GM18873 (cell line): ENCODE measurements around the gene SLC6A12.

ENCODE experiments used
- ATAC-seq: cut with Tn5 transposase; IDR thresholded peaks from one replicate; pipeline ENCODE4 v1.9.1; 2021; ENCODE audit warnings: mild to moderate bottlenecking, moderate library complexity, moderate number of reproducible peaks; ENCODE audit not compliant: unreplicated experiment, low FRiP score

Gene SLC6A12

GRCh38 chr12:168763-169525 lies 45.0 kb downstream of the SLC6A12 start:
- ATAC-seq = no peak

DNA sequence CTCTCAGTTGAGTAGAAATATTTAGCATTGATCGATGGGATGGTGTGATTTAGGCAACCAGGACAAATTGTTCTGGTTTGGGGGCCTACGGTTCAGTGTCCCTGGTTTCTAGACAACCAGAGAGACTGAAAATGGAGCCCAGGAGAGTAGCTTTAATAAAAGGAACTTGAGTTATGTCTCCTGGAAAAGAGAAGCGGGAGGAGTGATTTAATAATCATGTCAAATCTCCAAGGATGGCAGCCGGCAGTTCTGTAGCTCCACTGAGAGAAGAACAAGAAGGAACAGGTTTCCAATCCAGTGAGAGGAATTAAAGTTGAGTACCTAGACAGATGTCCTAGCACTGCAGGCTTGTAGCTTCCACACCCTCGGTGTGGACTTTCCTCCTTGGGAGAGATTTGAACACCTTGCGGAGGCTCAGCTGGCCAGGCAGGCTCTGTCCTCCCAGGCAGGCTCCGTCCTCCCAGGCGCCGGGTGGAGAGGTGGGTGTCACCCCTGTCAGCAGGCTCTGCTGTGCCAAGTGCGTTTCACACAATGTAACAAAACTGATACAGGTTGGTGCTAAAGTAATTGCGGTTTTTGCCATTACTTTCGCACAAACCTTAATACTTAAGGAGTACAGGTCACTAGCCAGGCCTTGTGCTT lies 45.9 kb downstream of the SLC6A12 start:
- ATAC-seq = no peak

DNA sequence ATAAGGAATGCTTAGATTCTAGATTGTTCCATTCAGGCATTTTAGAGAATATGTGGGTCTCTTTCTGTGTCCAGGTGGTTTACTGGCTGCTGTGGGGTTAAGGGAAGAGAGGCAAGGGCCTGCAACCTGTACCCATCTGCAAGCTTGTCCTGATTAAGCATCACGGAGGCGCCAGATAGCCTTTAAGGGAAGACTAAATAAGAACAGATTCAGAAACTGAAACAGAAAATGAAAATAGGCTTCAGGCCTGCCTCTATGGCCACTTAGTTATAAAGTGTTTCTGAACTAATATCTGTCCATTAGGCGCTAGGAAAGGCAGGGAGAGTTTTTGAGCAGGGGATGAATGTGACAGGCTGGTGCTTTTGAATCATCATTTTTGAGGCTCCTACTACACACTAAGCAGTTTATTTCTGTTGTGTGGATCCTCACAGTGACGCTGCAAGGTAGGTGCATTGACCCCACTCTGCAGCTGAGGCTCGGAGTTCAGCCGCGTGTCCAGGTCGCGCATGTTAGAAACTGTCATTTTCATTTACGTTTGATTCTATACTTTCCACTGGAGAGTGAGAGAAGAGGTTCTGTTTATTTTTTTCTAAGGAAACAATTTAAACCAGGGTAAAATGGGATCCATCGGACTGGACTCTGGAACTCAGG lies 47.4 kb downstream of the SLC6A12 start:
- ATAC-seq = no peak

- ATAC-seq = no peak
Measured at GRCh38 chr12:165862-166368, 48.0 kb downstream of the SLC6A12 start.

GRCh38 chr12:164207-164606 lies 49.8 kb downstream of the SLC6A12 start:
- no peak for ATAC-seq

DNA sequence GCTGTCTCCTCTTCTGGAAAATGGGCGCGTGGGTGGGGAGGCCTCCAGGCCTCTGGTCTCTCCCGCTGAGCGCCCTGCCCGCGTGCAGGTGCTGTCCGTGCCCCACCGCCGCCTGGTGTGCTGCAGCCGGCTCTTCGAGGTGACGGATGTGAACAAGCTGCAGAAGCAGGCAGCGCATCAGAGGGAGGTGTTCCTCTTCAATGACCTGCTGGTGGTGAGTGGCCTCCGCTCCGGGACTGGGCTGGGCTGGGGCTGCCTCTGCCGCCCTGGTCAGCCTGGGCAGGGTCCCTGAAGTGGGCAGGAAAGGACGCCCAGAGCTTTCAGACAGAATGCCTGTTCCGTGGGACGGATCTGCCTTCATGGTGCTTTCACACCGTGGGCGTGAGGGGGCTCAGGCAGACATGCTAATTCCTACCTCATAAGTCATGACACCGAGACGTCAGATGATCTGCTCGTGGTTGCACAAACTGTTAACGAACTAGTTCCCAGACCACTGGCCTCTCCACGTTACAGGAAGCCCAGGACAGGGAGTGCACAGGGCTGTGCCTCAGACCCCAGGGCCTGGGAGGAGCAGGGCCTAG lies 50.5 kb downstream of the SLC6A12 start:
- ATAC-seq = no peak

- no peak for ATAC-seq
Measured at GRCh38 chr12:162467-163307, 51.3 kb downstream of the SLC6A12 start.

DNA sequence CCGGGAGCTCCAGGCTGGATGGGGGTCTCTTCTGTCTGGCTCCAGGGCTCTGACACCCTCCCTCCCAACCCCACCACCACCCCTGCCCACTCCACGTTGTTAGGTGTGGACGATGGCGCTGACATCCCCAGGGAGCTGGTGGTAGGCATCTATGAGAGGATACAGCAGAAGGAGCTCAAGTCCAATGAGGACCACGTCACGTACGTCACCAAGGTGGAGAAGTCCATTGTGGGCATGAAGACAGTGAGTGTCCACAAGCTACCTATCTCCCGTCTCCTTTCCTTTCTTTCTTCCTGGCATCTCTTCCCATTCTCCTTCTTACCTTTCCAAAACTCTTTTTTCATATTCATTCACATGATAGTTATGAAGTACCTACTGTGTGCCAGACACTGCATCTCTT lies 52.1 kb downstream of the SLC6A12 start:
- no peak for ATAC-seq

DNA sequence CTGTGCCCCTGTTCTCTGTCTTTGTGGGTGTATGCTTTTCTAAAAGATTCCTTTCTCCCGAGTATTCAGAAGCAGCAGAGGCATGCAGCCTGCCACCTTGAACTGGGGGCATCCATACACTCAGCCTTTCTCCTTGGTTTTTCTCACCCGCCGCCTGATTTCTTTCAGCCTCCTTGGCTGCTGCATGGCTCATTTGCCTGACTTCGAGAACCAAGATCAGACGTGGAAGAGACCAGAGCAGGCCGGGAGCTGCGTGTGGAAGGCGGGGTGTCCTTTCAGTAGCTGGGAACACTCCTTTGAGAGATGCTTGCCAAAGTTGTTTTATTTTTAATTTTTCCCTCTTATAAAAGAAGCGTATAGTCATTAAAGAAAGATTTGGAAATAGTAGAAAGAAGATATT lies 53.1 kb downstream of the SLC6A12 start:
- no peak for ATAC-seq

DNA sequence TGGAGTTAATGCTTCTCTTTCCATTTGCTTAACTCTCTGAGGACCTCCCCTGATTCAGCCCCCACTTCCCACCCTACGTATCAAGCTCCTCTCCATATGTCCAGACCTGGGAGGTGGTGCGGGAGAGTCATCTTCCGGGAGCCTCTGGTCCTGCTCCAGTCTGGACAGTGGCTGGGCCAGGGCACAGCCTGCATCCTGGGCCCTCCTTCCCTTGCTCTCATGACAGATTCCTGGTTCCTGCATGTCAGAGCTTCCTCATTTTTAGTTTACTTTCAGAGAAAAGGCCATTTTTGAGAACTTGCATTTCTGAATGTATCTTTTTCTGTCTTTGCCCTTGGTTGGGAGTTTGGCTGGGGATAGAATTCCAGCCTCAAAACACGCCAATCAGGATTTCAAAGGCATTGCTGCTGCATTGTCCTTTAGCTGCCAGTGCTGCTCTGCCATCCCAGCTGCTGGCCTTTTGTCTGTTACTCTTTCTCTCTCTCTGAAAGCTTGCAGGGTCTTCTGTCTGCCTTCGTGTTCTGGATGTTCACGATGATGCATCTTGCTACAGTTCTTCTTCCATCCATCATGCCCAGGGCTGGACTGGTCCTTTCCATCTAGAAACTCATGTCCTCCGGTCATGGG lies 54.7 kb downstream of the SLC6A12 start:
- no peak for ATAC-seq

GRCh38 chr12:157644-158043 lies 56.3 kb downstream of the SLC6A12 start:
- no peak for ATAC-seq

GRCh38 chr12:156945-157344 lies 57.0 kb downstream of the SLC6A12 start:
- no peak for ATAC-seq

DNA sequence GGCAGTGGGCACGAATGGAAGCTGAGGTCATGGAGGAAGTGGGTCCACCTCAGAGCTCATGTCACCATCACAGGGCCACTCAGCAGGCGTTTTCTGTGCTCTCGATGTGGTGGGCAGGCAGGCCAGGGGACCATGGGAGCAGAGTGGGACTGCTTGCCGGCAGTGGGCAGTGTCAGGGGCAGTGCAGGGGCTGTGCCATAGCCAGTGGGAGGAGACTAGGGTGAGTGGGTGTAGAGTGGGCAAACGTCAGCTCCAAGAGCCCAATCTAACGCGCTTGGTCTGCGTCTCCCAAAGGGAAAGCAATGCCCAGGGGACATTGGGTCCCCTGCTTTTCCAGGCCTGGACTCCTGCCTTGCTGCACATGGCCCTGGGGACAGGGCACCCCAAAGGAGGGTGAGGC lies 58.3 kb downstream of the SLC6A12 start:
- no peak for ATAC-seq

GRCh38 chr12:155006-155405 lies 59.0 kb downstream of the SLC6A12 start:
- ATAC-seq = no peak

GRCh38 chr12:154058-154457 lies 59.9 kb downstream of the SLC6A12 start:
- no peak for ATAC-seq

DNA sequence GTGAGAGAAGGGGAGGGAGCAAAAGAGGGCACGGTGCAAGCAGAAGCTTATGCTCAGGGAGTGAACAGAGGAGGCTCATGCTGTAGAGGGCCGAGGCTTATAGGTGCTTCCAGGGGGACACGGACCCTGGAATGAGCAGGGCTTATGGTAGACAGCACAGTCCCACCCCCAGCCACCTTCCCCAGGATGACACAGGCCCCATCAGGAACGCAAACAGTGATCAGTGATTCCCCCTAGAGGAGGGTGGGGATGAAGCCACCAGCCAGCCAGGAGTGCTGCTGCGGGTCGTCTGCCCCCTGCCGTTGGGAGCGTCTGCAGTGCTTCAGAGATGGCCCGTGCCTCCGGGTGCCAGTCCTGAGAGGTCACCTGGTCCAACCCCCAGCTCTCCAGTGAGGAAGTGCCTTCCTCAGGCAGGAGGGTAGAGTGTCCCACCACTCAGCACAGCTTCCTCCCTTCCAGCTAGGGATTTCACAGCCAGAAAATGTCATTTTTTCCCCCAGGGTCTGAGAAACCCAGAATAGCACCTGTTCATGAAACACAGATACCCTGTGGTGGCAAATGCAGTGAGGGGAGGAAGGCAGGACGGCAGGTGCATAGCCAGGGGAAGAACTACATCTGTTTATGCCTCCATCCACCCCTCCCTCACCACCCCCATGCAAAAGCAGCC lies 60.7 kb downstream of the SLC6A12 start:
- ATAC-seq = no peak

DNA sequence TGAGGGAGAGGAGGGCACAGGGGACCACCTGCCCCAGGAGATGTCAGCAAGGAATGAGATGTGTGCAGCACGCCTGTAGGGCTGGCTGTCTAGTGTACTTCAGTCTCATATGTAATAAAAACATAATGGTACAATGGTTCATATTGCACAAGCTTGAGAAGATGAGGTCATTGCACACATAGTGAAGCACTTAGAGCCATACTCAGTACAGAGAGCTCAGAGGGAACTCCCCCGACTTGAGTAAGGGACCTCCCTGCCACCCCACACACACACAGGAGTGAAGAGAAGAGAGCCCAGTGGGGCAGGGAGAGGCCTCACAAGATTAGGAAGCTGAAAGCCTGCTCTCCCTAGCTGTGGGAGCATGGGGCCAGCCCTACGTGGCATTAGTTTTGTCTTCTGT lies 61.5 kb downstream of the SLC6A12 start:
- ATAC-seq = no peak

- no peak for ATAC-seq
Measured at GRCh38 chr12:151579-151978, 62.4 kb downstream of the SLC6A12 start.

GRCh38 chr12:148676-149416 lies 65.1 kb downstream of the SLC6A12 start:
- ATAC-seq = no peak
